SU-DHL-6 (cell line): ENCODE results near the gene CUBN.

Experiments
- H2AFZ ChIP-seq: fragments of 200-600 bp; sonication (generic); 2 replicates; pipeline ENCODE4 v1.6.1; 2014; ENCODE audit warnings: low read depth, mild to moderate bottlenecking, moderate library complexity, mixed read lengths, antibody characterized with exemption, low read length; ENCODE audit not compliant: severe bottlenecking
- H3F3A ChIP-seq: fragments of 200-600 bp; shearing (Covaris generic); 2 replicates; pipeline ENCODE4 v1.6.0; 2016; ENCODE audit warnings: antibody characterized with exemption, mild to moderate bottlenecking; ENCODE audit not compliant: insufficient read depth
- H3K27ac ChIP-seq: fragments of 200-600 bp; sonication (generic); 2 replicates; pipeline ENCODE4 v1.5.1; 2016; ENCODE audit warnings: low read depth, mild to moderate bottlenecking, low read length, moderate library complexity, mixed read lengths
- H3K27me3 ChIP-seq: fragments of 200-600 bp; sonication (generic), shearing (Covaris generic); 2 replicates; pipeline ENCODE4 v1.6.0; 2014; ENCODE audit warnings: mild to moderate bottlenecking, low read length
- H3K36me3 ChIP-seq: fragments of 200-600 bp; sonication (generic); 2 replicates; pipeline ENCODE4 v1.6.1; 2014; ENCODE audit warnings: mild to moderate bottlenecking, low read length, mixed read lengths
- H3K4me2 ChIP-seq: fragments of 300-600, 200-600 bp; shearing (Covaris generic), sonication (generic); 2 replicates; pipeline ENCODE4 v1.6.0; 2014; ENCODE audit warnings: low read length, low read depth, mild to moderate bottlenecking; ENCODE audit not compliant: poor library complexity, severe bottlenecking
- H3K4me3 ChIP-seq: fragments of 200-600 bp; sonication (generic); 2 replicates; pipeline ENCODE4 v1.5.1; 2014; ENCODE audit warnings: antibody characterized with exemption, low read length, mild to moderate bottlenecking, mixed read lengths; ENCODE audit not compliant: insufficient read depth, poor library complexity, severe bottlenecking
- H3K79me2 ChIP-seq: fragments of 200-600 bp; sonication (generic); 2 replicates; pipeline ENCODE4 v1.6.1; 2014; ENCODE audit warnings: mild to moderate bottlenecking, low read length, moderate library complexity; ENCODE audit not compliant: insufficient read depth
- H3K9ac ChIP-seq: fragments of 200-600 bp; sonication (generic); 2 replicates; pipeline ENCODE4 v1.7.0; 2014; ENCODE audit warnings: mild to moderate bottlenecking, low read length
- H3K9me2 ChIP-seq: fragments of 200-600 bp; sonication (generic); replicated peaks from 2 replicates; pipeline ENCODE4 v1.6.1; 2014; ENCODE audit warnings: low read length; ENCODE audit not compliant: insufficient read depth
- H3K9me3 ChIP-seq: fragments of 200-600 bp; sonication (generic); 2 replicates; pipeline ENCODE4 v1.6.1; 2014; ENCODE audit warnings: low read length, mixed read lengths; ENCODE audit not compliant: insufficient read depth
- H4K20me1 ChIP-seq: fragments of 200-600 bp; sonication (generic); 2 replicates; pipeline ENCODE4 v1.6.1; 2014; ENCODE audit warnings: low read depth, mild to moderate bottlenecking, antibody characterized with exemption, low read length, moderate library complexity, mixed read lengths
- CTCF ChIP-seq: fragments of 200-600 bp; sonication (generic); IDR thresholded peaks from one replicate; pipeline ENCODE4 v1.5.1; 2017; ENCODE audit warnings: antibody characterized with exemption, mild to moderate bottlenecking, low read length, moderate library complexity; ENCODE audit not compliant: insufficient read depth, poor library complexity, severe bottlenecking
- EZH2phosphoT487 ChIP-seq: fragments of 200-600 bp; sonication (generic), shearing (Covaris generic); conservative IDR thresholded peaks from 2 replicates; pipeline ENCODE4 v1.6.1; 2018; ENCODE audit warnings: mild to moderate bottlenecking, antibody characterized with exemption, low read length, moderate library complexity, mixed read lengths

The CUBN gene

GRCh38 chr10:17061418-17061817, 68.2 kb downstream of the CUBN start:
- Histone ChIP-seq H3K27me3 (no peaks in the 10 kb centered on the region), H3K4me2 (no peak overlapping the region), H3K79me2 (no peaks in the 10 kb centered on the region), H3K9me3 (no peaks in the 10 kb centered on the region), H3K9ac (no peak overlapping the region), H3K9me2 (no peaks in the 10 kb centered on the region), H2AFZ (no peak overlapping the region), H3K36me3 (no peaks in the 10 kb centered on the region), H3K27ac (no peak overlapping the region), H3K4me3 (no peak overlapping the region), H3F3A (no peaks in the 10 kb centered on the region), H4K20me1 (no peaks in the 10 kb centered on the region)
- TF ChIP-seq EZH2phosphoT487, result no peak
- TF ChIP-seq CTCF, result no peak

- no peak overlapping the region for H3K9ac ChIP-seq
- no peaks in the 10 kb centered on the region for H3K36me3 ChIP-seq
- no peaks in the 10 kb centered on the region for H3K9me2 ChIP-seq
- H3K27me3 ChIP-seq, result no peaks in the 10 kb centered on the region
- no peak overlapping the region for H3K4me3 ChIP-seq
- TF ChIP-seq EZH2phosphoT487, result no peak
- no peak for TF ChIP-seq CTCF
- no peaks in the 10 kb centered on the region for H3F3A ChIP-seq
- H4K20me1 ChIP-seq, result no peaks in the 10 kb centered on the region
- no peaks in the 10 kb centered on the region for H3K79me2 ChIP-seq
- H2AFZ ChIP-seq, result no peak overlapping the region
- H3K4me2 ChIP-seq, result no peak overlapping the region
- H3K27ac ChIP-seq, result no peak overlapping the region
- no peaks in the 10 kb centered on the region for H3K9me3 ChIP-seq
Observed at GRCh38 chr10:17060289-17060688, 69.3 kb downstream of the CUBN start.

GRCh38 chr10:17059197-17059688, 70.4 kb downstream of the CUBN start:
- Histone ChIP-seq H3K4me3 (no peak overlapping the region), H4K20me1 (no peaks in the 10 kb centered on the region), H3K79me2 (no peaks in the 10 kb centered on the region), H3K9ac (no peak overlapping the region), H3K9me2 (no peaks in the 10 kb centered on the region), H3F3A (no peaks in the 10 kb centered on the region), H3K36me3 (no peaks in the 10 kb centered on the region), H2AFZ (no peak overlapping the region), H3K9me3 (no peaks in the 10 kb centered on the region), H3K27me3 (no peaks in the 10 kb centered on the region), H3K27ac (no peak overlapping the region), H3K4me2 (no peak overlapping the region)
- TF ChIP-seq EZH2phosphoT487, result no peak
- no peak for TF ChIP-seq CTCF

GRCh38 chr10:17058093-17058492, 71.5 kb downstream of the CUBN start:
- H3F3A ChIP-seq, result no peaks in the 10 kb centered on the region
- TF ChIP-seq CTCF, result no peak
- no peak for TF ChIP-seq EZH2phosphoT487
- H2AFZ ChIP-seq, result no peak overlapping the region
- H3K79me2 ChIP-seq, result no peaks in the 10 kb centered on the region
- no peaks in the 10 kb centered on the region for H3K36me3 ChIP-seq
- no peak overlapping the region for H3K27ac ChIP-seq
- no peaks in the 10 kb centered on the region for H3K9me3 ChIP-seq
- H3K9ac ChIP-seq, result no peak overlapping the region
- no peak overlapping the region for H3K4me3 ChIP-seq
- H3K4me2 ChIP-seq, result no peak overlapping the region
- no peaks in the 10 kb centered on the region for H4K20me1 ChIP-seq
- no peaks in the 10 kb centered on the region for H3K27me3 ChIP-seq
- no peaks in the 10 kb centered on the region for H3K9me2 ChIP-seq
